Hypothalamus (tissue), 51 donors: Measurements from ENCODE around the gene ADPRH.
A peak's percentile ranks its signal among the peaks of the same experiment; 100 is the strongest.
"Not testable (repeated sequence)": the region's sequence is repeated elsewhere in the genome, so short reads cannot be mapped to it uniquely, and the experiment has no call there.

ENCODE experiments used
- DNase-seq, 51 donors: peaks; one replicate each; lab custom pipeline; 2025; lab: John Stamatoyannopoulos, UW

ADPRH gene

DNA sequence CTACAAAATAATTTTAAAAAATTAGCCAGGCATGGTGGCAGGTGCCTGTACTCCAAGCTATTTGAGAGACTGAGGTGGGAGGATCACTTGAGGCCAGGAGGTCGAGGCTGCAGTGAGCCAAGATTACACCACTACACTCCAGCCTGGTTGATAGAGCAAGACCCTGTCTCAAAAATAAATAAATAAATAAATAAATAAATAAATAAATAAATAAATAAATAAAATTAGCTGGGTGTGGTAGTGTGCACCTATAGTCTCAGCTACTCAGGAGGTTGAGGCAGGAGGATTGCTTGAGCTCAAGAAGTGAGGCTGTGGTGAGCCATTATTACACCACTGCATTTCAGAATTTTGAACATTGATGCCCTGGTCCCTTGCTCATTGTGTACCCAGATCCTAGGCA is 15.6 kb downstream of the ADPRH start:
- not testable (repeated sequence) for DNase-seq

- DNase-seq, result peak in 4 of 51 donors; percentile 2 to 19 (median 10)
These were observed 16.5 kb downstream of the ADPRH start for GRCh38 chr3:119595639-119596334.

GRCh38 chr3:119596398-119596797 is 17.1 kb downstream of the ADPRH start:
- no peak for DNase-seq

DNA sequence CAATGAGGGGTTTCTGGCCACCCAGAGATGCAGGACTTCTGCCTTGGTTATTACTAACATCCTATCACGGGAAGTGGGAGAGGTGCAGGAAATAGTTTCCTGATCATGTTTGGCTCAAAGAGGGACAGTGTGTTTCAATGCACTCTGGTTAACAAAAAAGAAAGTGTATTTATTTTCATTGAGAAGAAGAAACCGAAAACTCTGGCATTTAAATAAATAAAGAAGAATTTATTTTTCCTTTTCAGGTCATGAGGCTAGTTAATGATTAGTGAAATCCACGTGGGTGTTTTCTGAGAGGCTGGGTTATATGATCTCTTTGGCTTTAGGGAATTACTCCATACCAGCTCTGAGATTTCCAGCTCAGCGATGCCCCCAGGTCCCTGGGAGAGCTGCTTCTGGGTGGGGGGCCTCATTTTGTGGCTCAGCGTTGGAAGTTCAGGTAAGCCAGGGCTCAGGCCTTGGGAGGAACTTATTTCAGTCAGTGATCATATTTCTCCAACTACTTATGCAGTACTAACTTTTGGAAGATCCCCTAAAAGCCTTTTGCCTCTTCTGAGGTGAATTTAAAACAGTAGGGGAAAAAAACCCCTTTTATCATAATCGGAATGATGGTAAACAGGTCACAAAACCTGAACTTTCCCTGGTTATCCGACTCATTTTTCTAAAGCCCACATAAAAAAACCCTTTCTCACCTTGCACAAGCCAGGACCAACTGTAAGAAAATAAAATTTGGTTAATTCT is 18.4 kb downstream of the ADPRH start, which contains the start of gene PLA1A:
PLA1A (plus strand) TSS at position 338 of the 741 bp plus-strand sequence; CDS start at position 367, 29 bp downstream.
- DNase-seq, result no peak

GRCh38 chr3:119598410-119599098 is 19.3 kb downstream of the ADPRH start:
- DNase-seq, result no peak

DNA sequence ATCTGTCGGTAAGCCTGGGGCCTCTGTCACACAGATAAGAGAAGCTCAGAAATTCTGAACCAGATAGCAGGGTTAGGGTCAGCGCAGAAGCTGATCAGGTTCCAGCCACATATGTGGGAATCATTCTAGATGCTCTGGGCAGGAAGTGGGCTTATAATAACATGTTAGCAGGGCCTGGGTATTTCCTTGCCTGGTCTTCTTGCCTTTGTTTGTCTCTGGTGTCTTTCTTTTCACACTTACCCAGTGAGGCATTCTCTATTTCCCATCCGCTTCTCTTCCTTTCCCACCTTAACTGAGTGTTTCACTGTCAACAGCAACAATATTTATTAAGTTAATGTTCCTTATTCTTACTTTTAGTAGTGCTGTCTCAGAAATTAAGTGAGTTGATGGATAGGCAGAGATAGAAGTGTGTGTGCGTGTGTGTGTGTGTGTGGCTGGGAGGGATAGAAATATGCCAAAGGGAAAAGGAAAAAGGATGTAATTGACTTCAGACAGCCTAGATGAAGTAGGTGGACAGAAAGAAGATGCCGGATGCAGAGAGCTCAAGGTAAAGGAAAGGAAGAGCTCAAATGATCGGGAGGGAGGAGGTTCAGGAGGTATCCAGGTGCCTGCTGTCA is 20.4 kb downstream of the ADPRH start:
- DNase-seq, result no peak

DNA sequence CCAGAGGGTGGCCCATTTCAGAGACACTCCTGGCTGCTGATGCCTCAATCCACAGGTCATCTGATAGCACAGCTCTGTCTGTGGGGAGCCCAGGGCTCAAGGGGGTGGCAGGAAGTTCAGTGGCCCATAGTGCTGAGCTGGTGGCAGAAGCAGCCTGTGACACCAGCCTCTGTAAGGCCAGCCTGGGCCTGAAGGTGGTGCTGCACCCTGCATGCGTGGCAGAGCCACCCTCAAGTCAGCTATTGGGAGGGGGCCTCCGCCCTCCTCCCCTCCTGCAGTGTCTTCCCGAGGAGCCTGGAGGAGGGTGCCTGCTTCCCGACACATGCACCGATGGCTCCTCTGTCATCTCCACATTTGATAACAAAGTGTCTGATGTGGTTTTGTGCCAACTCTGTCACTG is 21.4 kb downstream of the ADPRH start:
- DNase-seq, result no peak

DNA sequence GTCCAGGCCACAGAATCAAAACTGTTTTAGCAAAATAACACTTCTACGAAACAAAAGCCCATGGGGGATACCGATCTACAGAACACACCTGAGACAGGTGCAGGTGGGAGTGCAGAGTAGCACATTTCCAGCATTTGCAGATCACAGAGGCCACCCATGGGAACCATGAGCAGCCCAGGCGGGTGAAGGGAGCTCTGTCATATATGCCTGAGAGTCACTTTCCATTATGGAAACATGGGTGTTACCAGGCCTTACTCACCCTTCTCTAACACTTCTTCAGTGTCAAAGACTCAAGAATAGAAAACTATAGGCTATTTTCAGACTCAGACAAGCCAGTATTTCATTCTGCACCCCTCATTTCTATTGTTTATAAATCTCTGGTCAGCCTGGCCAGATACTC is 21.9 kb downstream of the ADPRH start:
- DNase-seq, result no peak

GRCh38 chr3:119602676-119603075 is 23.4 kb downstream of the ADPRH start:
- no peak for DNase-seq

DNA sequence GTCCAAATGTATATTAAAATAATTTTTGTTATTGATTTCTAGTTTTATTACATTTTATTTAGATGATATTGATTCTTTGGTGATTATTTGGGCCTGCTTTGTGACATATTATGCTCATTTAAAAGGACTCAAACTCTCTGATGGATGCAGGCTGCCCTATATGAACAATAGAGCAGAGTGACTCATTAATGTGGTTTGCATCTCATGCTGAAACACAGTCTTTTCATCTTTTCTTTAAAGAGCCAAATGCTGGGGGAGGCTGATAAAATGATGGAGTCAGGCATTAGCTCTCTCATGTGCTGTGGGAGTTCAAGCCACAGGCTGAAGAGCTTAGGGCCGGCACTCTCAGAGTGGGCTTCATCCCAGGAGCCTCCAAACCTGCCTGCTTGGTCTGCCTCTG is 25.6 kb downstream of the ADPRH start:
- DNase-seq, result no peak

DNA sequence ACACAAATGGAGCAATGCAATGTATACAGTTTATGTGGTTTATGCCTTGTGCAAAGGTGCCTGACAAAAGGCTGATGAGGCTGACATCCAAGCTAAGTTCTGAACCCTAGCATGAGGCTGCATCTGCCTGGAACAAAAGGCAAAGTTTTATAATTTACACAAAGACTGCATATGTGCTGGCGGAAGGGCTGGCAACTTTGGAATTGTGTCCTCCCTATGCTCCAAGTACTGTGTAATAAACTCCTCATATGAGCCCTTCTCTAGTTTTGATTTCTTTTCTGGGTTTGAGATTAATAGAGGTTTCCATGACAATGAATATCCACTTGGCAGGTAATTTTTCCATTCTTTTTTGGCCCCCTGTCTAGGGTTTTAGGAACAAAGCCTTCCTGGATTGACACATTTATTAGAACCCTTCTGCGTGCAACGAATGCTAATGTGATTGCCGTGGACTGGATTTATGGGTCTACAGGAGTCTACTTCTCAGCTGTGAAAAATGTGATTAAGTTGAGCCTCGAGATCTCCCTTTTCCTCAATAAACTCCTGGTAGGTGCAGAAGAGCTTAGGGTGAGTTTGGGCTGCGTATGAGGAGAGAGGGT is 29.2 kb downstream of the ADPRH start:
- DNase-seq, result no peak

DNA sequence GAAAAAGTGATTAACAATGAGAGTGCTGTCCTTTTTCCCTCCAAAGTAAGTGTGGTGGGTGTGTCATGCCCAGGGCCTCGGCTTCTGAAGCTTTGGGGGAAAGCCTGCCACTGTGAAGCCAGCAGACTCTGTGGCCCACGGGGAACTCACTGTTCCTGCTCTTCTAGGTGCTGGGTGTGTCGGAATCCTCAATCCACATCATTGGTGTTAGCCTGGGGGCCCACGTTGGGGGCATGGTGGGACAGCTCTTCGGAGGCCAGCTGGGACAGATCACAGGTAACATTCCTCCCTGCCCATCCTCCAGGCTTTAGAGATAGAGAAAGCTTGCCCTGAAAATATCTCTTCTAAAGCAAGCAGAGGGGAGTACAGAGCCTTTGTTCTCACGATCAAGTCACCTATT is 30.0 kb downstream of the ADPRH start:
- no peak for DNase-seq

GRCh38 chr3:119611664-119612063 is 32.4 kb downstream of the ADPRH start:
- DNase-seq, result no peak

- DNase-seq, result no peak
These were observed 33.9 kb downstream of the ADPRH start for GRCh38 chr3:119613201-119613600.

DNA sequence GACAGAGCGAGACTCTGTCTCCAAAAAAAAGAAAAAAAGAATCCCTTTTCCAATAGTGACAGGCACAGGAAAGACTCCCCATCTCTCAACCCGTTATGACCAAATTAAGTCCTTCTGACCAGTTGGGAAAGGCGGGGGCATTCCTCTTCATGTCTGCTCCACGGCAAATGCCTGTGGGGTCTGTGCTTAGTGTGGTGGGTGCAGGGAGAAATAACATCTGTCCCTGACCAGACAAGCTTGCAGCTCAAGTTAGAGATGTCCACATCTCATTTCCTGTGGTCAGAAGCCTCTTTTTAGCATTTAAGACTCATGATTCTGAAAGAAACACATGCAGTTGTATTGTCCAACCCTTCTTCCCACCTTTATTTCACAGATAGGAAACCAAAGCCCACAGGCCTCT is 34.6 kb downstream of the ADPRH start:
- DNase-seq, result no peak

DNA sequence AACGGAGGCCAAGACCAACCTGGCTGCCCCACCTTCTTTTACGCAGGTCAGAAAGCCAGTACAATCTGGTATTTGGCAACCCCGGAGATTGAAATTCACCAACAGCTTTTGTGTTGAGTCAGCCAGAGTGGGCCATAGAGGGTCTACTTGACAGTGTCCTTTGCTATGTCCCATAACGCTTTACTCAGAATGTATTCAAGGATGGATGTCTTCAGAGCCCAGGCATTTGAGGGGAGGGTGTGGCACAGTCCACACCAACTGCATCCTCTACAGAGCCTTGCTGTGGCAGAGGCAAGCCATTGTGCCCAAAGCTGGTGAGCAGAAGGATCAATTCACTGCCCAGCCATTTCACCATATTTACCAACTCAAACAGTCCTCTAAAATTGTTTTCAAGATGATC is 36.8 kb downstream of the ADPRH start:
- no peak for DNase-seq

DNA sequence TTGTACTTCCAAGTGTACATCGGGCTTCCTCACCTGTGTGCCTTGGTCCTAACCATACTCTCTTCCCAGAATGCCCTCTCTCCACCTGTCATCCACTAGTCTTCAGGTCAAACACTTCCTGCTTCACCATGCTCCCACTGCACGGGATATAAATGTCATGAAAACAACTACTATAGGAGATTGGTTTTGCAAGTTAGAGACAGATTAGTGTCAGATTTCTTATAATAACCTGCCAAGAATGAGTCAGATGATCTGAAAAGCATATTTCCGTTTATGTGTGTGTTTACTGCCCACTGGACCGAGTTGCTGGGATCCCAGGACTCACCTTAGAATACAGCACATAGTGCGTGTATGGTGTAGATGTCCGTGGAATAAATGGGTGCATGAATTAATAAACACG is 39.8 kb downstream of the ADPRH start:
- no peak for DNase-seq

DNA sequence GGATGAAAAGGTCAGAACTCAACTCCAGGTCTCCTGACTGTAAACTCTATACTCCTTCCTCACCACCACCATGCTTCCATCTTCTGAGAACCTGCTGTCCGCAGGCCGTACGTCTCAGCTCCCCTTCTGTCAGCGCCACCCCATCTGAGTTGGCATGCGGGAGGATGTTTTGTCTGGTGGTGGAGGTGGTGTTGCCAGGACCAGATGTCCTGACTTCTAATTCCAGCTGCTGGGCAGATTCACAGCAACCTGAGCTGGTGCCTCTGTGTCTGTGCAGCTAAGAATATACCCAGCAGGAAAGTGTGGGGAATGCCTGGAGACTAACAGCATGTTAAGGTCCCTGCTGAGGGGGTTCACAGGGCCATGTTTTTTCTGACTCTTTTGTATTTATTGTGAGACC is 41.6 kb downstream of the ADPRH start:
- DNase-seq, result no peak

DNA sequence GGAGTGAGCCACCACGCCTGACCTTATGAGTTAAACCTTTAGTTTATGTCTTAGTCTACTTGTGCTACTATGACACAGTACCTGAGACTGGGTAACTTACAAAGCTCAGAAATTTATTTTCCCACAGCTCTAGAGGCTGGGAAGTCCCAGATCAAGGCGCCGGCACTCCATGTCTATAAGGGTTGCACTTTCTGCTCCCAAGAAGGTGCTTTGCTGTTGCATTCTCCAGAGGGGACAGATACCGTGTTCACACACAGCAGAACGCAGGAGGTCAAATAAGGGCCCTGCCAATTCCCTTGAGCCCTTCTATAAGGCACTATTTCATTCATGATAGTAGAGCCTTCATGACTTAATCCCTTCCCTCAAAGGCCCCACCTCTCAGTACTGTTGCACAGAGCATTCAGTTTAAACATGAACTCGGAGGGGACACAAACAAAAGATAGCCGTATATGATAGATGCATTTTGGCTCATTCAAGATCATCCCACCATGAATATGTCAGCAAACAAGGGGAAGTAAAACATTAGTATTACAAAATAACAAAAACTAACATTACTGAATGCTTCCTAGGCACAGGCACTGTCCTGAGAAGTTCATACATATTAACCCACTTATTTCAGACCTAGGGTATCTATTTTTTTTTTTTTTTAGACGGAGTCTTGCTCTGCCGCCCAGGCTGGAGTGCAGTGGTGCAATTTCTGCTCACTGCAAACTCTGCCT is 44.9 kb downstream of the ADPRH start:
- no peak for DNase-seq
